NCI-H2029 (cell line): ENCODE results near the gene PDLIM1.
"Not testable (repeated sequence)": the region's sequence is repeated elsewhere in the genome, so short reads cannot be mapped to it uniquely, and the experiment has no call there.

ENCODE experiments used
- DNase-seq: peaks from one replicate; lab custom pipeline; 2025; lab: John Stamatoyannopoulos, UW

Gene PDLIM1

DNA sequence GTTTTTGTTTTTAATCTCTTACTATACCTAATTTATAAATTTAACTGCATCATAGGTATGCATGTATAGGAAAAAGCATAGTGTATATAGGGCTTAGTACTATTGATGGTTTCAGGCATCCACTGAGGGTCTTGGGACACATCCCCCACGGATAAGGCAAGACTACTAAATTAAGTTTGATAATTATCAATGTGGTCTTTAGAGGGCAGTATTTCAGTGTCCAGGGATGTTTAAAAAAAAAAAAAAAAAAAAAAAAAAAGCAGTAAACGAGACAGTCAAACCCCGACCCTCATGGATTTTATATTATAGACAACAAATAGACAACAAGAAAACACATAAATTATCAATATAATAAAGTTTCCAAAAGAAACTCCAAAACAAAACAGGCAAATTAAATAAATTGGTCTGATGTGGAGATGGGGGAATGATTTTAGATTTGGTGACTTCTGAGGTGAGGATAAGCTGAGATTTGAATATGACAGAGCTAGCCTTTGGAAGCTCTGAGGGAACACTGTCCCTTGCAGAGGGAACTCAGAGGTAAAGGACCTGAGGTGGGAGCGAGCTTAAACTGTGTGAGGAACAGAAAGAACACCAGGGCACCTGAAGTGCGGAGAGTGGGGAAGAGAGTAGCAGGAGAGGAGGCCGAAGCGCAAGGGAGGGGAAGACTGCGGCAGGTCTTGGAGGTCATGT is 82.0 kb downstream of the PDLIM1 start:
- DNase-seq: no peak

DNA sequence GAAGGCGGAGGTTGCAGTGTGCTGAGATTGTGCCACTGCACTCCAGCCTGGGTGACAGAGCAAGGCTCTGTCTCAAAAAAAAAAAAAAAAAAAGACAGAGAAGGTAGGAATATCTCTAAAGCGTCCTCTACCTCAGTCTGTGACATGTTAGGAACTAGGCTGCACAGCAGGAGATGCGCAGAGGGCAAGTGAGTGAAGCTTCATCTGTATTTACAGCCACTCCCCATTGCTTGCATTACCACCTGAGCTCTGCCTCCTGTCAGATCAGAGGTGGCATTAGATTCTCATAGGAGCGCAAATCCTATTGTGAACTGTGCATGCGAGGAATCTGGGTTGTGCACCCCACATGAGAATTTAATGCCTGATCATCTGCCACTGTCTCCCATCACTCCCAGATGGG is 87.9 kb downstream of the PDLIM1 start:
- not testable (repeated sequence) for DNase-seq

DNA sequence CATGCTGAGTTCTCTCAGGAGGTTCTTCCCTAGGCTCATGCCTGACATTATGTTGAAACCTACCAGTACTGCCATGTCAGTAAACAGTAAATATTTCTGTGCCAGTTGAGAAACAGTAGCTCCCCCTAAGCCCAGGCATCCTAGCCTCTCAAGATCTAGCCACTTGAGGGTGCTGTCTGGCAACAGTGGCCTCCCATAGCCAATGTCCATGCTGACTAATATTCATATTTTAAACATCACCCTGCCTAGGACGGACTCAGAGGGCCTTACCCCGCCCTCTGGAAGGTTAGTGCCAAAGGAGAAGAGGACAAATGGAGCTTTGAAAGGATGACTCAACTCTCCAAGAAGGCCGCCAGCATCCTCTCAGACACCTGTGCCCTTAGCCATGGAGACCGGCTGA is 89.1 kb downstream of the PDLIM1 start:
- DNase-seq: no peak

DNA sequence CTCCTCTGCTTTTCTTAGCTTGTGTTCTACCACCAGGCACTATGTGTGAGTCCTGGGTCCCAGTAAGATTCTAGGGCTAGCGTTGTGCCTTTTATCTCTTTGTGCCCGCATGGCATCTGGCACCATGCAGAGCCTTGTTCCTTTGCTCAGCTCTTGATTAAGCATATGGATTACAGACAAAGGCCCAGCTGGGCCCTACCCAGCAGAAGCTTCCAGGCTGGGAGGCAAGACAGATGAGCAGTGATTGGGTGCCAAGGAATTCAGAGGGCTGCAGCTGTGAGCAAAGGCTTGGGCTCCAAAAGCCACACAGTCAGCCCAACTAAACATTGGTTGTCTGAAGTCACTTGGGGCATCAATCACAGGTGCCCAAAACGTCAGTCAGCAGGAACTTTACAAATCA is 94.8 kb downstream of the PDLIM1 start:
- no peak for DNase-seq

DNA sequence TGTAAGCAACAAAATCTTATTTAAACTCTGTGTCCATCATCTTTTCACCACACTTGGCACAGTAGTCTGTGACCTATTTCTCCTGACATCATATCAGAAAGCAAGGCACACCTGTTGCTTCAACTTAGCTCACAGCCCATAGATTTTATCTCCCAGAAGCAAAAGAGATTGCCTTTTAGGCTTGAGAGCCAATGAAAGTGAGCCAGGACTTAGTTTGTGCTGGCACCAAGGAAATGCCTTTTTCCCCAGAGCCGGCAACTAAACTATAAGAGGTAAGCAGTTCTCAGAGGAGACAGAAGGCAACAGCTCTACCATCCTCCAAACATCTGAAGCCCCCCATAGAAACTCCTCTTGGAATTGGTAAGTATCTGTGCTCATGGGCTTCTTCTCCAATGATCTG is 96.9 kb downstream of the PDLIM1 start, which contains the start of gene ACSM6:
Gene ACSM6 (plus strand): TSS at position 295 of the 400 bp plus-strand sequence. CDS start 248 bp downstream, outside the sequence.
- no peak for DNase-seq

DNA sequence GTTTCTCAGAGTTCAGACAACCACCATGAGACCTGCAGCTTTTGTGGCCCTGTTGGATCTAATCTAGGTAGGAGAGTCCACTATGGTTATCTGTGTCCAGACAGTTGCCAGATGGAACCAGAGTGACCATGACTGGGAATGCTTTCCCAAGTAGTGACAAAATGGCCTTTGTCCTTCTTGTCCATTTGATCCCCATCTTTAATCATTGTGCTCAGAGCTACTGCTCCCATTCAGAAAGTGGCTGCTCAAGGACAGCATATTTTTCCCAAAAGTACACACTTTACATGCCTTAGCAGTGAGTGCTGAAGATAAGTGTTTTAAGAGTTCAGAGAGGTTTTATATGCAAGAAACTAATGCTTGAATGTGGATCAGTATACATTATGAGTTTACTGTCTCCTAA is 102.2 kb downstream of the PDLIM1 start:
- DNase-seq: no peak

DNA sequence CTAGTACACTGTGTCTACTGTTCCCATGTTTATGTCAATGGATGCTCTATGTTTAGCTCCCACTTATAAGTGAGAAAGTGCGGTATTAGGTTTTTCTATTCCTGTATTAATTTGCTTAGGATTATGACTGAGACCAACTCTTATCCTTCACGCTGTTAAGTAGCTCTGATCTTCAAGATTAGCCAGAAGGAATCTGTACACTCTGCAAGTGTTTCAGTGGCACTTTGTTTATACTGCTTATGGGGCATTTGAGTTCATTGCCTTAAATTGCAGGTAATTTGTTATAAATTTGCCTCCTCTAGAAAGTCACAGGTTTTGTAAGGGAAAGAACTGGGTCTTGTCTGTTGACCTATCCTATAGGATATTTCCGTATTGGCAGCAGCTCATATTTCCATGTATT is 103.2 kb downstream of the PDLIM1 start:
- DNase-seq: no peak
